Activated T-cell treated with anti-CD3 and anti-CD28 coated beads, Interleukin-2, amount 50 U/mL, for 72 hours (primary cell): ENCODE data around the gene ZBTB1. TPM values are rescaled to one million over a fixed set of nuclear protein-coding genes. Genes with fewer than 3 reads are reported as not detected.
A peak's percentile ranks its signal among the peaks of the same experiment; 100 is the strongest.

ENCODE experiments used
- ATAC-seq, 2 donors: fragments of 150-1000 bp; cut with Tn5 transposase; replicated peaks in 1 of 2; 2 replicates each; pipeline ENCODE4 v1.10.0; 2021; ENCODE audit warnings: moderate library complexity in 2 of 2, mild to moderate bottlenecking in 1 of 2
- DNase-seq, 2 donors: peaks; one replicate each; pipeline ENCODE4 v3.0.0; 2021 to 2022; ENCODE audit warnings: mixed read lengths in 1 of 2
- H3K27ac Mint-ChIP-seq: one replicate; pipeline ENCODE4 v1.8.0; 2022; ENCODE audit warnings: mild to moderate bottlenecking, moderate library complexity, mixed read lengths
- H3K27me3 Mint-ChIP-seq: one replicate; pipeline ENCODE4 v1.8.0; 2022; ENCODE audit warnings: low read depth, mixed read lengths
- H3K36me3 Mint-ChIP-seq, 2 donors: one replicate each; pipeline ENCODE4 v1.8.0; 2022; ENCODE audit warnings: mixed read lengths in 2 of 2, mild to moderate bottlenecking in 1 of 2; ENCODE audit not compliant: insufficient read depth in 2 of 2
- H3K4me1 Mint-ChIP-seq: one replicate; pipeline ENCODE4 v1.8.0; 2022; ENCODE audit warnings: low read depth, mixed read lengths
- H3K4me3 Mint-ChIP-seq, 2 donors: one replicate each; pipeline ENCODE4 v1.8.0; 2022; ENCODE audit warnings: mild to moderate bottlenecking in 2 of 2, mixed read lengths in 2 of 2, moderate library complexity in 2 of 2
- H3K9me3 Mint-ChIP-seq, 2 donors: one replicate each; pipeline ENCODE4 v1.8.0; 2022; ENCODE audit warnings: mixed read lengths in 2 of 2
- total RNA-seq, 2 donors: library from RNA; stranded (reverse); gene quantifications; one replicate each; pipeline ENCODE4 v1.2.3, GENCODE V29; 2022

Gene ZBTB1, protein sequence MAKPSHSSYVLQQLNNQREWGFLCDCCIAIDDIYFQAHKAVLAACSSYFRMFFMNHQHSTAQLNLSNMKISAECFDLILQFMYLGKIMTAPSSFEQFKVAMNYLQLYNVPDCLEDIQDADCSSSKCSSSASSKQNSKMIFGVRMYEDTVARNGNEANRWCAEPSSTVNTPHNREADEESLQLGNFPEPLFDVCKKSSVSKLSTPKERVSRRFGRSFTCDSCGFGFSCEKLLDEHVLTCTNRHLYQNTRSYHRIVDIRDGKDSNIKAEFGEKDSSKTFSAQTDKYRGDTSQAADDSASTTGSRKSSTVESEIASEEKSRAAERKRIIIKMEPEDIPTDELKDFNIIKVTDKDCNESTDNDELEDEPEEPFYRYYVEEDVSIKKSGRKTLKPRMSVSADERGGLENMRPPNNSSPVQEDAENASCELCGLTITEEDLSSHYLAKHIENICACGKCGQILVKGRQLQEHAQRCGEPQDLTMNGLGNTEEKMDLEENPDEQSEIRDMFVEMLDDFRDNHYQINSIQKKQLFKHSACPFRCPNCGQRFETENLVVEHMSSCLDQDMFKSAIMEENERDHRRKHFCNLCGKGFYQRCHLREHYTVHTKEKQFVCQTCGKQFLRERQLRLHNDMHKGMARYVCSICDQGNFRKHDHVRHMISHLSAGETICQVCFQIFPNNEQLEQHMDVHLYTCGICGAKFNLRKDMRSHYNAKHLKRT
- total RNA-seq = 10 to 100 TPM; 46.9 to 49.5 TPM

DNA sequence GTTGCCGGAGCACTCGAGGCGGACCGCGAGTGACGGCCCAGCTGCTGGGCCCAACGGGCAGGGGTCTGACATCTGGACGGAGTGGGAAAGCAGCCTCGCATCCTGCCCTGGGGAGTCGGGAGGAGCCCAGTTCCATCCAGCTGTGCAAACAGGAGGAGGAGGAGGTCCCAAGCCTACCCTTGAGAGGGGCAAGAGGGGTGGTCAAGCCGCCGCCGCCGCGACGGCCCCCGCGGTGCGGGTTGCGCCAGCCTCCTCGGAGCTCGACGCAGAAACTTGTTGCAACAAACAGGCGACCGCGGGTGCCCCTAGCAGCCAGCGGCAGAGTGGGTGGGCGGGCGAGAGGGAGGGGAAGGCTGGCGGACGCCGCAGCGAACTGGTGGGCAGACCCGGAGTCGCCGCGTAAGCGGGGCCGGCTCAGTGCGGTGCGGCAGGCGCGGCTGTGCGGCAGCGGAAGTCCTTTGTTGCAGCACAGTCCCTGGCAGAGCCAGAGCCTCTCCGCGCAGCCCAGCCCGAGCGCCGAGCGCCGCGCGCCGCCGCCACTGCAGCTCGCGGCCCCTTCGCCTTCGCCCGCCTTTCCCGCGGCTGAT, at the start of gene ZBTB1:
Gene ZBTB1 (plus strand): TSS at position 461 of the 587 bp plus-strand sequence. CDS start 16,735 bp downstream, outside the sequence.
- H3K36me3 Mint-ChIP-seq = peaks cover 7 to 9% of the 10 kb centered on the region in 2 donors
- no peaks in the 10 kb centered on the region for H3K27me3 Mint-ChIP-seq
- H3K4me1 Mint-ChIP-seq = peaks cover 74% of the 10 kb centered on the region
- peak within 1 kb of the TSS; percentile 86 to 97 for H3K4me3 Mint-ChIP-seq
- no peaks in the 10 kb centered on the region for H3K9me3 Mint-ChIP-seq
- peak; percentile 90 to 94 for DNase-seq
- ATAC-seq = peak; percentile 63 to 68
- peak within 1 kb of the TSS; percentile 95 for H3K27ac Mint-ChIP-seq

DNA sequence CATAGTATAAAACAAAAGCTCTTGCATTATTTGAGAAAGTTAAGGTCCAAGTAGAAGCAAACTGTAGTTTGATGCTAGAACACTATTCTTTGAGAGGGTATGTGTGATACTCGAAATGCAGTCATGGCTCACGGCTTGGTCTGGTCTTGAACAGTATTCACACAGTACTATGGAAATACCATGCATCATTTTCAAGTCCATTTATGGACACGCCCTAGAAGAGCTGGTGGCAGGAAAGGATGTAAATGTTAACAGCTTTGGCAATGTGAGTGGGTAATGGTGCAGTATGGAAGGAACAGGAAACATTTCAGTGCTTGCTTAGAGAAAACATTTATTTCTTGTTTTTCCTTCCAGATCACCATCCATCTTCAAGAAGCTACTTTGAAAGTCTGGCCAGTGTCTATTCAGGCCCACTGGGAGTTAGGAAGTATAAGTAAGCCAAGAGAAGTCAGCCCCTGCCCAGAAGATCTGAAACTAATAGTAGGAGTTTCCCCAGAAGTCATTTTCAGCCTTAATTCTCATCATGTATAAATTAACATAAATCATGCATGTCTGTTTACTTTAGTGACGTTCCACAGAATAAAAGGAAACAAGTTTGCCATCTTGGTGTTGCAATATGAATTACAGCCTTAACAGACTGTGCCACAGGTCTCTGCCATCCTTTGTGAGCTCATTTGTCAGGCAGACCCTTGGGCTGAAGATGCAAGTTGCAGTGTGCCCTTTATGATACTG, 45.0 kb upstream of the ZBTB1 start:
- Mint-ChIP-seq H3K27ac (peak overlapping the region; percentile 7), H3K36me3 (peaks cover 5 to 22% of the 10 kb centered on the region in 2 donors)

DNA sequence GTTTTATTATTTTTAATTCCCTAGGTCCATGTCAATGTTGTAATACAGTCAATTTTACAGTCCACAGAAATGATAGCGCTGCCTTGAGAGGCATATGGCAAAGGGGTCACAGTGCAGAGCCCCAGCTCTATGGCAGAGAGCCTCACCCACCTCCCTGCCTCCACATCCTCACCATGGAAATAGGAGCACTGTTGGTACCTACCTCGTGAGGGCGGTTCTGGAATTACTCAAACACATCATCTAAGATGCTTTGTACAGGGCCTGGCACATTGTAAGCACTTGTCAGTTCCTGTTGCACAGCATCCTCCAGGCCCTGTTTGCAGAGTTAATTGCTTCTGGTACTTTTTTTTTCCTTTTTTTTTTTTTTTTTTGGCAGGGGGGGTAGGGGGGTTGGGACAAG, 43.3 kb upstream of the ZBTB1 start:
- Mint-ChIP-seq H3K36me3 (peaks cover 5 to 22% of the 10 kb centered on the region in 2 donors), H3K4me3 (no peak overlapping the region), H3K4me1 (peaks cover 24% of the 10 kb centered on the region), H3K9me3 (no peaks in the 10 kb centered on the region), H3K27ac (peak overlapping the region; percentile 64), H3K27me3 (no peaks in the 10 kb centered on the region)
- no peak for ATAC-seq
- no peak for DNase-seq

More for the DNA sequence above, 45.0 kb upstream of the ZBTB1 start:
- ATAC-seq (no peak), DNase-seq (no peak)
- H3K9me3 Mint-ChIP-seq = no peaks in the 10 kb centered on the region
- peaks cover 14% of the 10 kb centered on the region for H3K4me1 Mint-ChIP-seq
- H3K27me3 Mint-ChIP-seq = no peaks in the 10 kb centered on the region
- H3K4me3 Mint-ChIP-seq = no peak overlapping the region

DNA sequence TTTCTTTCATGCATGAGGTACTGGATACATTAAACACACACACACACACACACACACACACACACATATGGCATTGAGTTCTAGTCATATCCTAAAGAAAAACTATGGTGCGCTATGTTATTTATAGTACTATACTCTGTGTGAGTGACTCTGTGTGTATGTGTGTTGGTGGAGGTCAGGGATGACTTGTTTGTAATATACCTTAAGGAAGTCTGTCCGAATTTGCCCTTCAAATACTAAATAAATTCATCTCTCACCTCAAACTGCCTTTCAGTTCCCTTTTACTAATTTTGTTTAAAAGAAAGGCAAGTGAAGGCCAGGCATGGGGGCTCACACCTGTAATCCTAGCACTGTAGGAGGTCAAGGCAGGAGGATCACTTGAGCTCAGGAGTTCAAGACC, 41.4 kb upstream of the ZBTB1 start:
- Mint-ChIP-seq H3K27ac (no peak overlapping the region), H3K4me1 (peaks cover 34% of the 10 kb centered on the region), H3K4me3 (no peak overlapping the region), H3K27me3 (no peaks in the 10 kb centered on the region), H3K36me3 (peaks cover 5 to 14% of the 10 kb centered on the region in 2 donors), H3K9me3 (no peaks in the 10 kb centered on the region)
- DNase-seq (no peak), ATAC-seq (no peak)

DNA sequence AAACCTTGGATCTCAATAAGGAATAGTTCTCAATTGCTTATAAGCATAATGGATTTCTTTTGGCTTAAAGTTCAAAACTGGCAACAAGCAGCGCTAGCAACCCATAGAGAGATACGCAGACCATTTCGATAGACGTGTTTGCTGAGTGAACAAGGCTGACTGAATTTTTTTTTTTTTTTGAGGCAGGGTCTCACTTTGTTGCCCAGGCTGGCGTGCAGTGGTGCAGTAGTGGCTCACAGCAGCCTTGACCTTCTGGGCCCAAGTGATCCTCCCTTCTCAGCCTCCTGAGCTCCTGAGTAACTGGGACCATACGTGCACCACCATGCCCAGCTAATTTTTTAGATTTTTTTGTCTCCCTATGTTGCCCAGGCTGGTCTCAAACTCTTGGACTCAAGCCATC, 40.7 kb upstream of the ZBTB1 start:
- peaks cover 5 to 12% of the 10 kb centered on the region in 2 donors for H3K36me3 Mint-ChIP-seq
- no peaks in the 10 kb centered on the region for H3K27me3 Mint-ChIP-seq
- DNase-seq = no peak
- no peak overlapping the region for H3K27ac Mint-ChIP-seq
- no peak for ATAC-seq
- peak overlapping the region in 1 of 2 donors; percentile 97 for H3K4me3 Mint-ChIP-seq
- H3K9me3 Mint-ChIP-seq = no peaks in the 10 kb centered on the region
- peaks cover 41% of the 10 kb centered on the region for H3K4me1 Mint-ChIP-seq

DNA sequence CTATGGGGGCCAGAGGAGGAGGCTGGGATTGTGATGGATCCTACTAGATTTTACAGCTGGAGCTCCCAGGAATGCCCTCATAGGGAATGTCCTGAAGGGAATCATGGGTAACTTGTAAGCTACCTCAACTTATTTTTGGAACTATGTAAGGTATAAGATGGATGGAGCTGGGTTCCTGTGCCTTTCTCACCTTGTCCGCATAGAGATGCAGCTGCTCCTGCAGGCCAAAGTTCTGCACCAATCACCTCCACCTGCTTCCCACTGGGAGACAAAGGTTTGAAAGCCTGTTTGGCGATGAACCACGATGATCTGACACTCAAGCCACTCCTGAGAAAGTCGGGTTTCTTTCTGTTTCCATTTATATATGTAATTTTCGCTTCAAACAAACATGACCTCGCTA, 39.9 kb upstream of the ZBTB1 start:
- ATAC-seq = no peak
- no peak for DNase-seq
- Mint-ChIP-seq H3K9me3 (no peaks in the 10 kb centered on the region), H3K4me3 (peak overlapping the region; percentile 87 to 97), H3K27me3 (no peaks in the 10 kb centered on the region), H3K4me1 (peaks cover 43% of the 10 kb centered on the region), H3K27ac (peak overlapping the region; percentile 84), H3K36me3 (peaks cover 2 to 4% of the 10 kb centered on the region in 2 donors)

DNA sequence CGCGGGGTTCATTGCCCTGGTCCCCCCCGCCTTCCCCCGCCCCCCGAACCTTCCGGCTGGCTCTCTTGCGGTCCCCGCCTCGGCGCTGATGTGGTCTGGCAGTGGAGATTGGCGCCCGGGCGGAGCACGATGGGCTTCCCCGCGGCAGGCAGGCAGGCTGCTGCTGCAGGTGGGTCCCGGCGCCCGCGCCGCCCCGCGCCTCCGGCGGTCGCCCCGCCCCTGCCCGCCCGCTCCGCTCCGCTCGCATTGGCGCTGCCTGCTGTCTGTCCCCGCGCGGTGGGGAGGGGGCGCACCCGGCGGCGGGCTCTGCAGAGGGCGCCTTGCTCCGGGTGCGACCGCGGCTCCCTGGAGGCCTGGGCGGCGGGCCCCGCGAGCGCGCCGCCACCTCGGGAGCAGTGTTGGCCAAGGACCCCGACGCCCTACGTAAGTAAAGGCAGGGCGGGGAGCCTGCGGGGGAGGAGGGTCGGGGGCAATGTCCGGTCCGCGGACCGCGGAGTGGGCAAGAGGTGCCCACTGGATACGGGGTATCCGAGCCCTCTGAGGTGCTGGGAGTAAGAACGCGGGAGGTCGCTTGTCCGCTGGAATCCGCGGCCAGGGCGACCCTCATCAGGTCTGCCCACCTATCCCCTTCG, 39.3 kb upstream of the ZBTB1 start, which contains the start of gene AKAP5:
Gene AKAP5 (plus strand): TSS at position 309 of the 632 bp plus-strand sequence. CDS start 2,896 bp downstream, outside the sequence.
- Mint-ChIP-seq H3K4me1 (peaks cover 43% of the 10 kb centered on the region), H3K4me3 (peak within 1 kb of the TSS; percentile 91 to 97), H3K9me3 (no peaks in the 10 kb centered on the region)

DNA sequence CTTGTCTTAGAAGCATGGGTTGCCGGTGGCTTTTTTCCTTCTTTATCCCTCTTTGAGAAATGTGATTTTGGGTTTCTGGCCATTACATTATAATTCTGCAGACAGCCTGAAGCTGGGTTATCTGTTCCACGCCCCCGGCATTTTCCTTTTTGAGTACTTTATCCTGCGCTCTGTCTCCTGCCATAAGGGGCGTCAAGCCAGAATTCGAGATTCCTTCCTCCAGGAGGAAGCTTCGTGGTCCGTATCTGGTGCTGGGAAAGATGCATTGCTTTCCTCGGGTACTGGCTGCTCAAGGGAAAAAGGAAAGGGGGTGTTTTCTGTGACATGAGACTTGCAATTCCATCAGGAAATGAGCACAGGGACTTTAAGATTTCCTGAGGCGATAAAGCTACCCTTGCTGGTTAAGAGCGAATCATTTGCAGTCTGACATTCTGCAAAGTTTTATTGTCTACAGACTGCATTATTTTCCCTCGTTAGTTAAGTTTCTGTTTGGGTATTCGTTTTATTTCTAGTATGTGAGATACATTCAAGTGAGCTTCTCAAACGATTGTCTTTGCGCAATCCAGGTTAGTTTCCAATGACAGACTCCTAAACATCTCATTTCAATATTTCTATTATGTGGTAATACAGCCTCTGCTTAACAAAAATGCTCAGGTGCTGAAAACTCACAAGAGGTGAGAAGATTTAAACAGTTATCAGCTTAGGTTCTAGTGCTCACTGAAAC, 38.6 kb upstream of the ZBTB1 start:
- no peaks in the 10 kb centered on the region for H3K9me3 Mint-ChIP-seq
- H3K4me1 Mint-ChIP-seq = peaks cover 43% of the 10 kb centered on the region
- H3K27ac Mint-ChIP-seq = peak overlapping the region; percentile 53
- peak overlapping the region; percentile 90 to 91 for H3K4me3 Mint-ChIP-seq
- peaks cover under 1 to 3% of the 10 kb centered on the region in 2 donors for H3K36me3 Mint-ChIP-seq
- no peaks in the 10 kb centered on the region for H3K27me3 Mint-ChIP-seq
- DNase-seq (no peak), ATAC-seq (no peak)

More for the DNA sequence above, 39.3 kb upstream of the ZBTB1 start, which contains the start of gene AKAP5:
- peak; percentile 93 for ATAC-seq
- no peaks in the 10 kb centered on the region for H3K27me3 Mint-ChIP-seq
- H3K27ac Mint-ChIP-seq = peak within 1 kb of the TSS; percentile 84
- DNase-seq = peak; percentile 71 to 78
- H3K36me3 Mint-ChIP-seq = peaks cover 2 to 3% of the 10 kb centered on the region in 2 donors

DNA sequence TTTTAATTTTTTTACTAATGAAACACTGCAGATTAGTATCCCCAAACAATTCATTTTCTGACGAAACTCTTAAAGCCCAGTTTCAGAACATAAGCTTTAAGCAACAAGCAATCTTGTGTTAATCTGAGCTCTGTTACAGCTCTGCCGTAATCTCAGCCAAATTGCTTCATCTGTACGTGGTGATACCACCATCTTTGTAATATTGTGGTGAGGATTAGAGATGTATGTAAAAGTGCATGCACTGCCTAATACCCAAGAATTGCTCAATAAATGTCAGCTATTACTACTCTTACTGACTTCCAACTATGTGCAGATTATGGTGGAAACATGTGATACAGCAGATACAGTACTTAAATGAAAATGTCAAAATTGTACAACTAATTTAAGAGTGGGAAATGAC, 37.5 kb upstream of the ZBTB1 start:
- no peak for ATAC-seq
- Mint-ChIP-seq H3K4me3 (peak overlapping the region in 1 of 2 donors; percentile 11), H3K27ac (no peak overlapping the region)

DNA sequence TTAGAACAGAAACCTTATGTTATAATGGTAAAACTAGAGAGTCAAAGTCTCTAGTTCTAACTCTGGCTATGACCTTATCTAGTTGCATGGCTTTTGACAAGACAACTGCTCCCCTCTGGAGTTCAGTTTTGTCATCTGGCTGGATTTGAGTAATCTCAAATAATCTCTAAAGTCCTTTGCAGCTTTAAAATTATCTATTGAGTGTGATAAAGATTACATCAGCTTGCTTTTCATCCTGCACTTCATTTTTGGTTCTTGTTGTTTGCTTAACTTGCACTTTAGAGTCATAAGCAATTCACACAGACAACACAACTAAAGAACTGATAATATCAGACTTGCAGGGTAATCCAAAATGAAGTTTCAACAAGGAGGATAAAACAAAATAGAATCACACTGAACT, 37.0 kb upstream of the ZBTB1 start:
- Mint-ChIP-seq H3K4me3 (peak overlapping the region in 1 of 2 donors; percentile 11), H3K27me3 (no peaks in the 10 kb centered on the region)
- ATAC-seq = peak in 1 of 2 donors; percentile 30

More for the DNA sequence above, 37.5 kb upstream of the ZBTB1 start:
- no peak for DNase-seq
- Mint-ChIP-seq H3K9me3 (no peaks in the 10 kb centered on the region), H3K27me3 (no peaks in the 10 kb centered on the region), H3K4me1 (peaks cover 43% of the 10 kb centered on the region), H3K36me3 (peaks cover 0 to 2% of the 10 kb centered on the region in 2 donors)

DNA sequence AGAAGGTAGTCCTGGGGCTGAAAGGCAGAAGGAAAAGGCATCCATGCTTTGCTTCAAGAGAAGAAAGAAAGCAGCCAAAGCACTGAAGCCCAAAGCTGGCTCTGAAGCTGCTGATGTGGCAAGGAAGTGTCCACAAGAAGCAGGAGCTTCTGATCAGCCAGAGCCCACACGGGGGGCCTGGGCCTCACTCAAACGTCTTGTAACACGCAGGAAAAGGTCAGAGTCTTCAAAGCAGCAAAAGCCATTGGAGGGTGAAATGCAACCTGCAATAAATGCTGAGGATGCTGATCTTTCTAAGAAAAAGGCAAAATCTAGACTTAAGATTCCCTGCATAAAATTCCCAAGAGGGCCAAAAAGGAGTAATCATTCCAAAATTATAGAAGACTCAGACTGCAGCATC, 36.1 kb upstream of the ZBTB1 start:
- Mint-ChIP-seq H3K9me3 (no peaks in the 10 kb centered on the region), H3K4me3 (no peak overlapping the region), H3K36me3 (peaks cover 0 to 2% of the 10 kb centered on the region in 2 donors), H3K27me3 (no peaks in the 10 kb centered on the region), H3K4me1 (peaks cover 43% of the 10 kb centered on the region), H3K27ac (no peak overlapping the region)
- no peak for ATAC-seq
- DNase-seq = no peak

More for the DNA sequence above, 37.0 kb upstream of the ZBTB1 start:
- no peaks in the 10 kb centered on the region for H3K9me3 Mint-ChIP-seq
- H3K27ac Mint-ChIP-seq = peak overlapping the region; percentile 85
- H3K4me1 Mint-ChIP-seq = peaks cover 43% of the 10 kb centered on the region
- H3K36me3 Mint-ChIP-seq = peaks cover 0 to 2% of the 10 kb centered on the region in 2 donors
- DNase-seq = no peak
